PC-3 (cell line): ENCODE data around the gene AKAP9. TPM values are rescaled to one million over a fixed set of nuclear protein-coding genes. Genes with fewer than 3 reads are reported as not detected.

Experiments
- ATAC-seq: fragments of 200-7000 bp; cut with Tn5 transposase; 2 replicates; pipeline ENCODE4 v1.9.1; 2020; ENCODE audit warnings: mild to moderate bottlenecking, moderate library complexity
- BruUV-seq: library from RNA; stranded (reverse); fragments of 400-500 nt; replicated peaks from 2 replicates; lab custom pipeline; 2021; lab: Mats Ljungman, UMichigan
- CTCF ChIA-PET: fragments of 300-600 bp; sonication (Branson Sonifier 250); formaldehyde crosslinking; loops from one replicate; lab custom pipeline; 2022; ENCODE audit warnings: antibody characterized with exemption; lab: Charles Lee
- POLR2A ChIA-PET: fragments of 300-600 bp; sonication (Branson Sonifier 250); formaldehyde crosslinking; loops from one replicate; lab custom pipeline; 2022; ENCODE audit warnings: antibody characterized with exemption; ENCODE audit not compliant: unreplicated experiment; lab: Charles Lee
- DNase-seq: peaks from one replicate; pipeline ENCODE4 v3.0.0-alpha.2; 2015
- H2AFZ ChIP-seq: fragments of 300-600 bp; sonication (generic); 2 replicates; pipeline ENCODE4 v1.6.0; 2016; ENCODE audit warnings: antibody characterized with exemption, low read length
- H3F3A ChIP-seq: fragments of 300-600 bp; sonication (generic); one replicate; pipeline ENCODE4 v1.6.0; 2017; ENCODE audit warnings: antibody characterized with exemption, low read length, control low read depth, mild to moderate bottlenecking; ENCODE audit not compliant: unreplicated experiment
- H3K27ac ChIP-seq: fragments of 300-600 bp; sonication (generic); 2 replicates; pipeline ENCODE4 v1.5.1; 2016; ENCODE audit warnings: mild to moderate bottlenecking, low read length
- H3K27me3 ChIP-seq: fragments of 300-600 bp; sonication (generic); 2 replicates; pipeline ENCODE4 v1.6.1; 2016; ENCODE audit warnings: low read length, mixed read lengths
- H3K36me3 ChIP-seq: fragments of 300-600 bp; sonication (generic); 2 replicates; pipeline ENCODE4 v1.6.1; 2016; ENCODE audit warnings: low read depth, mixed run types, low read length, mixed read lengths
- H3K4me1 ChIP-seq: fragments of 300-600 bp; sonication (generic); 2 replicates; pipeline ENCODE4 v1.5.1; 2016; ENCODE audit warnings: low read length; ENCODE audit not compliant: insufficient read depth
- H3K4me2 ChIP-seq: fragments of 300-600 bp; sonication (generic); 2 replicates; pipeline ENCODE4 v1.6.0; 2016; ENCODE audit warnings: low read length
- H3K4me3 ChIP-seq: fragments of 300-600 bp; sonication (generic); 2 replicates; pipeline ENCODE4 v1.5.1; 2016; ENCODE audit warnings: mild to moderate bottlenecking, low read length, mixed read lengths
- H3K79me2 ChIP-seq: fragments of 300-600 bp; sonication (generic); 2 replicates; pipeline ENCODE4 v1.6.1; 2017; ENCODE audit warnings: low read length, mixed read lengths
- H3K9ac ChIP-seq: fragments of 300-600 bp; sonication (generic); 2 replicates; pipeline ENCODE4 v1.6.0; 2016; ENCODE audit warnings: mild to moderate bottlenecking, low read length
- H3K9me2 ChIP-seq: fragments of 300-600 bp; sonication (generic); replicated peaks from 2 replicates; pipeline ENCODE4 v1.6.1; 2016; ENCODE audit warnings: mixed run types, low read length, mixed read lengths
- H3K9me3 ChIP-seq: fragments of 300-600 bp; sonication (generic); 2 replicates; pipeline ENCODE4 v1.6.1; 2016; ENCODE audit warnings: low read length, mixed read lengths
- H4K20me1 ChIP-seq: fragments of 300-600 bp; sonication (generic); 2 replicates; pipeline ENCODE4 v1.6.1; 2016; ENCODE audit warnings: low read length, mixed read lengths
- CTCF ChIP-seq: fragments of 300-600 bp; sonication (generic); conservative IDR thresholded peaks from 2 replicates; pipeline ENCODE4 v1.5.1; 2017; ENCODE audit warnings: antibody characterized with exemption, low read depth, mild to moderate bottlenecking, low read length
- EZH2 ChIP-seq: fragments of 300-600 bp; sonication (generic); IDR thresholded peaks from one replicate; pipeline ENCODE4 v1.6.1; 2017; ENCODE audit warnings: antibody characterized with exemption, mild to moderate bottlenecking, low read length; ENCODE audit not compliant: unreplicated experiment
- EZH2phosphoT487 ChIP-seq: fragments of 300-600 bp; sonication (generic); IDR thresholded peaks from 2 replicates; pipeline ENCODE4 v1.6.1; 2018; ENCODE audit warnings: mild to moderate bottlenecking, antibody characterized with exemption, low read length, borderline replicate concordance
- intact Hi-C: fragments of 100-400 bp; cut with micrococcal nuclease; formaldehyde crosslinking; loops from 2 replicates; pipeline ENCODE4 v1.9.0; 2023
- total RNA-seq: library from RNA; depleted of rRNA; stranded (reverse); fragments of >200 nt; gene quantifications from 2 replicates; pipeline ENCODE4 v1.2.3, GENCODE V29; 2014

The AKAP9 gene
- total RNA-seq, 1 experiment from 2014 or later, result 24.9 TPM

GRCh38 chr7:91911121-91911520, 29.5 kb upstream of the AKAP9 start:
- H3K9ac ChIP-seq, result no peak overlapping the region
- H3F3A ChIP-seq, result no peaks in the 10 kb centered on the region
- DNase-seq (no peak), ATAC-seq (no peak)
- H3K79me2 ChIP-seq, result no peaks in the 10 kb centered on the region
- no peak overlapping the region for H3K4me2 ChIP-seq
- CTCF ChIA-PET, result no interaction called here
- H4K20me1 ChIP-seq, result no peaks in the 10 kb centered on the region
- no peak overlapping the region for H3K4me3 ChIP-seq
- no peak overlapping the region for H3K27ac ChIP-seq
- peaks cover 8% of the 10 kb centered on the region for H3K4me1 ChIP-seq
- no peak for TF ChIP-seq EZH2
- TF ChIP-seq CTCF, result no peak
- TF ChIP-seq EZH2phosphoT487, result no peak
- intact Hi-C loops, result no loop called here
- BruUV-seq, result no TSS peak
- no peak overlapping the region for H2AFZ ChIP-seq
- no peaks in the 10 kb centered on the region for H3K27me3 ChIP-seq
- H3K9me3 ChIP-seq, result no peaks in the 10 kb centered on the region
- POLR2A ChIA-PET, result interaction anchor here (0.6 kb wide), 1 partner anchor 8 kb away, joined by 3 read pairs; no protein-coding TSS in a partner anchor
- no peaks in the 10 kb centered on the region for H3K36me3 ChIP-seq
- H3K9me2 ChIP-seq, result no peaks in the 10 kb centered on the region

- CTCF ChIA-PET, result no interaction called here
- Histone ChIP-seq H3K4me2 (no peak overlapping the region), H3K27me3 (no peaks in the 10 kb centered on the region), H3K27ac (no peak overlapping the region), H3K79me2 (no peaks in the 10 kb centered on the region), H3K4me1 (peaks cover 8% of the 10 kb centered on the region), H4K20me1 (no peaks in the 10 kb centered on the region), H3K9me3 (no peaks in the 10 kb centered on the region), H3K9me2 (no peaks in the 10 kb centered on the region), H3K9ac (no peak overlapping the region), H3K36me3 (no peaks in the 10 kb centered on the region), H3F3A (no peaks in the 10 kb centered on the region), H2AFZ (no peak overlapping the region), H3K4me3 (no peak overlapping the region)
- BruUV-seq, result no TSS peak
- DNase-seq (no peak), ATAC-seq (no peak)
- intact Hi-C loops, result no loop called here
- POLR2A ChIA-PET, result no interaction called here
- TF ChIP-seq CTCF, result no peak
- TF ChIP-seq EZH2, result no peak
Observed at GRCh38 chr7:91912494-91912893, 28.2 kb upstream of the AKAP9 start.

GRCh38 chr7:91913612-91914011, 27.1 kb upstream of the AKAP9 start:
- peak overlapping the region; percentile 25; the same call in 1 of the 2 replicates for H2AFZ ChIP-seq
- CTCF ChIA-PET, result no interaction called here
- POLR2A ChIA-PET, result interaction anchor here (0.5 kb wide), 1 partner anchor 144 kb away, joined by 3 read pairs; no protein-coding TSS in a partner anchor

More at GRCh38 chr7:91913612-91914011, 27.1 kb upstream of the AKAP9 start:
- BruUV-seq, result no TSS peak
- H3K36me3 ChIP-seq, result no peaks in the 10 kb centered on the region
- peak; percentile 38; the same call in 1 of the 2 replicates for ATAC-seq
- H3K4me1 ChIP-seq, result peaks cover 8% of the 10 kb centered on the region
- H3K4me2 ChIP-seq, result no peak overlapping the region
- peak; percentile 33 for DNase-seq
- H3K4me3 ChIP-seq, result no peak overlapping the region
- no peak overlapping the region for H3K27ac ChIP-seq
- H3F3A ChIP-seq, result no peaks in the 10 kb centered on the region
- no peaks in the 10 kb centered on the region for H3K9me2 ChIP-seq
- H3K27me3 ChIP-seq, result no peaks in the 10 kb centered on the region
- no peaks in the 10 kb centered on the region for H3K79me2 ChIP-seq
- H3K9ac ChIP-seq, result no peak overlapping the region
- TF ChIP-seq CTCF (no peak), EZH2phosphoT487 (no peak), EZH2 (no peak)
- no peaks in the 10 kb centered on the region for H4K20me1 ChIP-seq
- intact Hi-C loops, result no loop called here
- no peaks in the 10 kb centered on the region for H3K9me3 ChIP-seq
